ENCODE results near the gene GUCY1A2.

DNA sequence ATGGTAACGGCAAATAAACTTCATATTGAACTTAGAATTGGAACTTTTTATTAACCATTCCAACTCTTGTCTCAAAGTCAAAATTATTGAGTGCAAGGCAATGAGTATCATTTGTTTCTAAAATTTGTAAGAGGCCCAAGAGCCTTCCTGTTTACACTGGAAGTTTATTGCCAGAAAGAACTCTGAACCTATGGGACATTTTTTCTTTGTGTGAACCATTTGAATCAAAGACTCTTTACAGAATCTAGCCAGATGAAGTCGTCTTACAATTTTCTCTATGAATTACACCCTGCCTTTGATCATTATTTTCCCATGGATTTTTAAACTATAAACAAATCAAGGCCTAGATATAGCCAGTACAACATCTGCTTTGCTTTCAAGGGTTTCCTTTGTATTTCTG lies 2.3 kb upstream of the GUCY1A2 start:
- TF ChIP-seq EZH2 (IDR thresholded peaks at IDR 0.05; ENCODE audit: insufficient read depth, poor library complexity, severe bottlenecking): no peak
- no peak for TF ChIP-seq EZH2phosphoT487 (IDR thresholded peaks at IDR 0.05; ENCODE audit: insufficient read depth, low read depth)

All from GM23248 (cell line).